H1 (cell line): ENCODE results near the gene ZNF18. TPM values are rescaled to one million over a fixed set of nuclear protein-coding genes. Genes with fewer than 3 reads are reported as not detected.

Experiments
- CTCF ChIA-PET: fragments of 300-600 bp; sonication (Branson Sonifier 250); formaldehyde crosslinking; loops from one replicate; lab custom pipeline; 2021; ENCODE audit not compliant: partially characterized antibody; lab: Charles Lee
- POLR2A ChIA-PET: fragments of 300-600 bp; sonication (Branson Sonifier 250); formaldehyde crosslinking; loops from one replicate; lab custom pipeline; 2021; ENCODE audit warnings: inconsistent platforms; ENCODE audit not compliant: partially characterized antibody; lab: Charles Lee
- DNase-seq, 2 experiments: peaks; one replicate each; pipeline versions ENCODE4 v3.0.0 to v3.0.0-alpha.2; 2010 to 2022; ENCODE audit warnings: low spot score in 2 of 2, low read depth in 1 of 2, mixed read lengths in 1 of 2
- FAIRE-seq: peaks from 2 replicates; lab custom pipeline; 2011; peaks lifted over from hg19 to GRCh38; lab: Jason Lieb, UNC
- H2AFZ ChIP-seq: 2 replicates; pipeline ENCODE4 v1.8.1; 2012; ENCODE audit warnings: low read length, inconsistent platforms
- H2AK5ac ChIP-seq: 2 replicates; pipeline ENCODE4 v1.6.1; 2013; ENCODE audit warnings: low read depth, low read length
- H2BK120ac ChIP-seq: replicated peaks from 2 replicates; pipeline ENCODE3; 2013; ENCODE audit warnings: low read depth, low read length, inconsistent platforms
- H2BK12ac ChIP-seq: 2 replicates; pipeline ENCODE4 v1.6.1; 2013; ENCODE audit warnings: low read depth, low read length
- H2BK15ac ChIP-seq: 2 replicates; pipeline ENCODE4 v1.6.1; 2013; ENCODE audit warnings: low read length
- H2BK20ac ChIP-seq: 2 replicates; pipeline ENCODE4 v1.6.1; 2013; ENCODE audit warnings: low read length
- H2BK5ac ChIP-seq: 2 replicates; pipeline ENCODE4 v1.6.1; 2013; ENCODE audit warnings: low read depth, low read length
- H3K14ac ChIP-seq: 2 replicates; pipeline ENCODE4 v1.6.1; 2013; ENCODE audit warnings: inconsistent platforms; ENCODE audit not compliant: insufficient read length
- H3K18ac ChIP-seq: 2 replicates; pipeline ENCODE4 v1.6.1; 2013; ENCODE audit warnings: low read length; ENCODE audit errors: extremely low read depth
- H3K23ac ChIP-seq: 2 replicates; pipeline ENCODE4 v1.6.1; 2013; ENCODE audit warnings: inconsistent platforms; ENCODE audit not compliant: insufficient read length
- H3K23me2 ChIP-seq: 2 replicates; pipeline ENCODE4 v1.6.1; 2013; ENCODE audit warnings: low read depth, low read length
- H3K27ac ChIP-seq: 2 replicates; pipeline ENCODE4 v1.6.1; 2011; ENCODE audit warnings: low read depth, low read length, inconsistent platforms
- H3K27me3 ChIP-seq, 4 experiments: replicated peaks in 1 of 4; 1 replicate in 1 of 4; 2 replicates in 3 of 4; pipeline versions ENCODE4 v1.6.1 to v1.8.1; 2011 to 2013; ENCODE audit warnings: low read length in 3 of 4, mild to moderate bottlenecking in 3 of 4, inconsistent platforms in 2 of 4, mixed read lengths in 2 of 4, moderate library complexity in 1 of 4; ENCODE audit not compliant: control insufficient read depth in 3 of 4, insufficient read depth in 3 of 4; ENCODE audit errors: extremely low read depth in 1 of 4
- H3K36me3 ChIP-seq, 4 experiments: 2 replicates each; pipeline versions ENCODE4 v1.6.1 to v1.8.1; 2011 to 2013; ENCODE audit warnings: mild to moderate bottlenecking in 4 of 4, low read length in 3 of 4, moderate library complexity in 2 of 4, control low read depth in 1 of 4, inconsistent platforms in 1 of 4; ENCODE audit not compliant: insufficient read depth in 4 of 4, control insufficient read depth in 2 of 4
- H3K4ac ChIP-seq: replicated peaks from 2 replicates; pipeline ENCODE3; 2013; ENCODE audit warnings: low read length, low read depth, mixed read lengths, inconsistent platforms; ENCODE audit not compliant: insufficient read length
- H3K4me1 ChIP-seq, 4 experiments: replicated peaks in 1 of 4; 1 replicate in 1 of 4; 2 replicates in 3 of 4; pipeline versions ENCODE4 v1.6.1 to v1.8.1; 2011 to 2013; ENCODE audit warnings: low read length in 3 of 4, inconsistent platforms in 2 of 4, mixed read lengths in 1 of 4; ENCODE audit not compliant: insufficient read depth in 4 of 4, control insufficient read depth in 3 of 4
- H3K4me2 ChIP-seq, 2 experiments: 2 replicates each; pipeline versions ENCODE4 v1.6.1 to v1.8.1; 2011 to 2013; ENCODE audit warnings: low read depth in 2 of 2, low read length in 2 of 2, control low read depth in 1 of 2, inconsistent platforms in 1 of 2, mild to moderate bottlenecking in 1 of 2; ENCODE audit not compliant: insufficient read depth in 1 of 2
- H3K4me3 ChIP-seq, 4 experiments: fragments of 200-600, 300-600 bp in 1 of 4; sonication (generic), shearing (Covaris generic), sonication (Bioruptor Twin) in 1 of 4; 2 replicates each; pipeline versions ENCODE4 v1.5.1 to v1.8.1; 2011 to 2016; ENCODE audit warnings: low read length in 4 of 4, low read depth in 3 of 4, control low read depth in 2 of 4, inconsistent platforms in 2 of 4, mild to moderate bottlenecking in 2 of 4, mixed read lengths in 1 of 4, moderate library complexity in 1 of 4; ENCODE audit not compliant: insufficient read depth in 2 of 4; ENCODE audit errors: extremely low read depth in 1 of 4
- H3K56ac ChIP-seq: replicated peaks from 2 replicates; pipeline ENCODE3; 2013; ENCODE audit warnings: low read depth, mild to moderate bottlenecking, mixed read lengths, low read length, inconsistent platforms; ENCODE audit not compliant: insufficient read length
- H3K79me1 ChIP-seq: 2 replicates; pipeline ENCODE4 v1.6.1; 2013; ENCODE audit warnings: low read depth, low read length, control low read depth
- H3K79me2 ChIP-seq, 2 experiments: 2 replicates each; pipeline versions ENCODE4 v1.6.1 to v1.8.1; 2012 to 2013; ENCODE audit warnings: low read length in 2 of 2, mild to moderate bottlenecking in 2 of 2, inconsistent platforms in 1 of 2; ENCODE audit not compliant: insufficient read depth in 2 of 2, control insufficient read depth in 1 of 2
- H3K9ac ChIP-seq, 4 experiments: replicated peaks in 1 of 4; 1 replicate in 1 of 4; 2 replicates in 3 of 4; pipeline versions ENCODE4 v1.6.1 to v1.8.1; 2011 to 2013; ENCODE audit warnings: low read depth in 3 of 4, low read length in 3 of 4, control low read depth in 2 of 4, mild to moderate bottlenecking in 2 of 4, moderate library complexity in 2 of 4, inconsistent platforms in 1 of 4; ENCODE audit errors: extremely low read depth in 1 of 4
- H3K9me3 ChIP-seq, 2 experiments: 2 replicates each; pipeline versions ENCODE4 v1.6.1 to v1.8.1; 2012 to 2013; ENCODE audit warnings: mild to moderate bottlenecking in 2 of 2, moderate library complexity in 2 of 2, control low read depth in 1 of 2, inconsistent platforms in 1 of 2, low read depth in 1 of 2, low read length in 1 of 2, mixed read lengths in 1 of 2; ENCODE audit not compliant: insufficient read depth in 2 of 2
- H4K20me1 ChIP-seq, 2 experiments: replicated peaks in 1 of 2; 2 replicates each; pipeline versions ENCODE3 to v1.8.1; 2011 to 2013; ENCODE audit warnings: inconsistent platforms in 2 of 2, low read length in 2 of 2, mild to moderate bottlenecking in 1 of 2; ENCODE audit not compliant: insufficient read depth in 2 of 2, control insufficient read depth in 1 of 2
- H4K5ac ChIP-seq: 2 replicates; pipeline ENCODE4 v1.6.1; 2013; ENCODE audit warnings: low read length, low read depth, mixed read lengths, inconsistent platforms; ENCODE audit not compliant: insufficient read length
- H4K8ac ChIP-seq: 2 replicates; pipeline ENCODE4 v1.8.0; 2013; ENCODE audit warnings: mild to moderate bottlenecking, moderate library complexity, low read length, inconsistent platforms; ENCODE audit not compliant: insufficient read depth; ENCODE audit errors: extremely low read depth
- H4K91ac ChIP-seq: replicated peaks from 2 replicates; pipeline ENCODE3; 2013; ENCODE audit warnings: low read length, mixed read lengths, inconsistent platforms; ENCODE audit not compliant: insufficient read length
- ASH2L ChIP-seq: fragments of 200-600, 300-600 bp; sonication (generic); IDR thresholded peaks from one replicate; pipeline ENCODE4 v1.7.1; 2017; ENCODE audit warnings: low read length
- EP300 ChIP-seq, 2 experiments: IDR thresholded peaks; 1 replicate in 1 of 2; 2 replicates in 1 of 2; pipeline ENCODE4 v1.6.1; 2011 to 2012; ENCODE audit warnings: low read depth in 2 of 2, low read length in 2 of 2, mild to moderate bottlenecking in 2 of 2, borderline replicate concordance in 1 of 2, inconsistent platforms in 1 of 2, moderate library complexity in 1 of 2
- HDAC2 ChIP-seq, 2 experiments: fragments of 300-600 bp in 1 of 2; sonication (generic) in 1 of 2; IDR thresholded peaks; 2 replicates each; pipeline ENCODE4 v1.6.1; 2011 to 2012; ENCODE audit warnings: low read depth in 2 of 2, low read length in 2 of 2, mild to moderate bottlenecking in 2 of 2, moderate library complexity in 2 of 2, borderline replicate concordance in 1 of 2, inconsistent platforms in 1 of 2
- HDAC6 ChIP-seq: IDR thresholded peaks from one replicate; pipeline ENCODE4 v1.7.1; 2012; ENCODE audit warnings: low read depth, mild to moderate bottlenecking, inconsistent platforms, low read length, moderate library complexity
- JUND ChIP-seq: IDR thresholded peaks from 2 replicates; pipeline ENCODE4 v1.6.1; 2011; ENCODE audit warnings: mild to moderate bottlenecking, improper control_type of control experiment, low read length
- KDM4A ChIP-seq: IDR thresholded peaks from one replicate; pipeline ENCODE4 v1.7.1; 2012; ENCODE audit warnings: low read depth, mild to moderate bottlenecking, moderate library complexity, low read length, inconsistent platforms; ENCODE audit not compliant: severe bottlenecking
- MAX ChIP-seq: IDR thresholded peaks from 2 replicates; pipeline ENCODE4 v1.6.1; 2012; ENCODE audit warnings: inconsistent platforms
- NRF1 ChIP-seq: IDR thresholded peaks from 2 replicates; pipeline ENCODE4 v1.6.1; 2011; ENCODE audit warnings: mild to moderate bottlenecking, low read depth, low read length, improper control_type of control experiment
- RFX5 ChIP-seq: IDR thresholded peaks from 2 replicates; pipeline ENCODE4 v1.6.1; 2011; ENCODE audit warnings: low read depth, low read length, improper control_type of control experiment, borderline replicate concordance
- RXRA ChIP-seq: IDR thresholded peaks from 2 replicates; pipeline ENCODE4 v1.6.1; 2011; ENCODE audit warnings: low read depth, mild to moderate bottlenecking, low read length, moderate library complexity; ENCODE audit not compliant: insufficient read depth
- SIX5 ChIP-seq: IDR thresholded peaks from 2 replicates; pipeline ENCODE4 v1.6.1; 2011; ENCODE audit warnings: mild to moderate bottlenecking, low read depth, low read length
- SRF ChIP-seq: IDR thresholded peaks from 2 replicates; pipeline ENCODE4 v1.6.1; 2011; ENCODE audit warnings: mild to moderate bottlenecking, low read depth, low read length, moderate library complexity
- SUZ12 ChIP-seq: fragments of 200-600 bp; sonication (generic); IDR thresholded peaks from 2 replicates; pipeline ENCODE4 v1.6.1; 2012; ENCODE audit warnings: mild to moderate bottlenecking, inconsistent platforms, low read length, moderate library complexity, mixed read lengths
- TCF12 ChIP-seq: IDR thresholded peaks from 2 replicates; pipeline ENCODE4 v1.6.1; 2011; ENCODE audit warnings: low read depth, mild to moderate bottlenecking, low read length
- WGBS, 2 experiments: shearing (Covaris generic) in 1 of 2; methylation state at CpG; one replicate each; pipeline versions ENCODE4 v1.1.6 to v1.1.7; 2013 to 2015; ENCODE audit warnings: low lambda C conversion rate in 2 of 2, mixed read lengths in 2 of 2, inconsistent platforms in 1 of 2, low coverage in 1 of 2, missing lambda C conversion rate in 1 of 2; ENCODE audit not compliant: insufficient replicate concordance in 2 of 2, insufficient coverage in 1 of 2, insufficient read length in 1 of 2; ENCODE audit errors: extremely low coverage in 1 of 2, missing lambda C conversion rate in 1 of 2; 5-methylcytosine and 5-hydroxymethylcytosine counted together
- polyA plus RNA-seq, 7 experiments: library from polyadenylated mRNA; depleted of rRNA in 3 of 7; stranded (reverse) in 5 of 7; unstranded in 2 of 7; fragments of >200 nt in 5 of 7; fragments of 200-250 nt in 2 of 7; gene quantifications; 1 replicate in 5 of 7; 2 replicates in 1 of 7; 4 replicates in 1 of 7; pipeline versions ENCODE4 v1.2.1 to v1.2.3, GENCODE V29; 2011 to 2013; ENCODE audit warnings: missing spikeins in 2 of 7, mixed read lengths in 2 of 7
- total RNA-seq: library from RNA; stranded (reverse); fragmentation: NEBNext Ultra II Directional; extraction: Animal tissue kit (Norgen Biotek cat#: 25700); gene quantifications from 2 replicates; pipeline ENCODE4 v1.2.1, GENCODE V29; 2021

ZNF18 gene
- total and polyA plus RNA-seq, 2 of the 8 experiments (the other 6 are each of a cell fraction or from before 2014, with no cell fraction given) = 3.0 to 9.9 TPM

- Histone ChIP-seq H3K27ac (no peak overlapping the region), H2AK5ac (no peak overlapping the region), H3K4ac (no peak overlapping the region), H4K8ac (no peak overlapping the region), H3K79me1 (peaks cover 6% of the 10 kb centered on the region; the same call in 1 of the 2 replicates), H2BK120ac (no peak overlapping the region), H3K27me3 (no peaks in the 10 kb centered on the region), H3K4me1 (peaks cover 0 to 8% (median 2%) of the 10 kb centered on the region in 4 experiments; a peak in 4 of 7 replicates), H3K18ac (no peak overlapping the region), H3K36me3 (no peaks in the 10 kb centered on the region), H2AFZ (no peak overlapping the region), H3K23ac (no peak overlapping the region), H3K4me3 (no peak overlapping the region), H3K79me2 (peaks cover 8 to 92% of the 10 kb centered on the region in 2 experiments; a peak in 3 of 4 replicates), H2BK12ac (no peak overlapping the region), H3K9me3 (no peaks in the 10 kb centered on the region), H2BK20ac (no peak overlapping the region), H2BK15ac (no peak overlapping the region), H4K5ac (no peak overlapping the region), H2BK5ac (no peak overlapping the region), H4K91ac (no peak overlapping the region), H3K4me2 (no peak overlapping the region), H3K56ac (no peak overlapping the region), H3K9ac (no peak overlapping the region), H4K20me1 (no peaks in the 10 kb centered on the region), H3K23me2 (no peaks in the 10 kb centered on the region; the same call in 1 of the 2 replicates), H3K14ac (no peak overlapping the region)
- FAIRE-seq = no peak
- POLR2A ChIA-PET = no interaction called here
- no peak for DNase-seq
- 82% methylated on average over 3 of the region's 3 CpGs; no CpG with 5 or more reads in 1 of the 2 experiments for WGBS, 2 experiments
- CTCF ChIA-PET = interaction anchor here (1.2 kb wide), 1 partner anchor 45 kb away, joined by 3 read pairs; no protein-coding TSS in a partner anchor
- TF ChIP-seq ASH2L (no peak), EP300 (IDR thresholded peaks at IDR 0.05; ENCODE audit: borderline replicate concordance in 1 of 2, low read depth in 2 of 2, low read length in 2 of 2) (no peak), MAX (no peak), HDAC2 (IDR thresholded peaks at IDR 0.05; ENCODE audit: borderline replicate concordance in 1 of 2, low read depth in 2 of 2, low read length in 2 of 2) (no peak), SIX5 (no peak), KDM4A (no peak), NRF1 (no peak), RXRA (no peak), JUND (no peak), SUZ12 (no peak), SRF (no peak), RFX5 (no peak), TCF12 (no peak), HDAC6 (no peak)
These were observed 44.0 kb upstream of the ZNF18 start for GRCh38 chr17:12041312-12041711.
